ENCODE measurements around the gene BOD1.

The BOD1 gene

GRCh38 chr5:173577166-173577565 lies 39.3 kb downstream of the BOD1 start:
- DNase-seq (ENCODE audit: low read depth in 2 of 3, low spot score in 1 of 3), result no peak

DNA sequence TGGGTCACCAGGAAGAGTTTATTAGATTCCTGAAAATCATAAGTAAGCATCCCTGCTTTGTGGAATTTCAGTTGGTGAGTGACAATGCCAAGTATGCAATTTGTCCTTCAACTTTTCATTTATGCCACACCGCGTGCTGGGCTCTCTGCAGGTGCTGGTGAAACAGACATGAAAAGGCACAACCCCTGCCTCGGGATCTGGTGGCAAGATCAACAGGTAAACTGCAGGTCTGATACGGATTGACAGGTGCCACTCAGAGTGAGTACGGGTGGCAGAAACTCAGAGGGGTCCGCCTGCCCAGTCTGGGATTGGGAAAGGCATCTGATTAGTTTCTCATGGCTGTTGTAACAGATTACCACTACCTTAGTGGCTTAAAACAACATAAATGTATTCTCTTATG lies 40.5 kb downstream of the BOD1 start:
- DNase-seq (ENCODE audit: low read depth in 2 of 3, low spot score in 1 of 3), result no peak

DNA sequence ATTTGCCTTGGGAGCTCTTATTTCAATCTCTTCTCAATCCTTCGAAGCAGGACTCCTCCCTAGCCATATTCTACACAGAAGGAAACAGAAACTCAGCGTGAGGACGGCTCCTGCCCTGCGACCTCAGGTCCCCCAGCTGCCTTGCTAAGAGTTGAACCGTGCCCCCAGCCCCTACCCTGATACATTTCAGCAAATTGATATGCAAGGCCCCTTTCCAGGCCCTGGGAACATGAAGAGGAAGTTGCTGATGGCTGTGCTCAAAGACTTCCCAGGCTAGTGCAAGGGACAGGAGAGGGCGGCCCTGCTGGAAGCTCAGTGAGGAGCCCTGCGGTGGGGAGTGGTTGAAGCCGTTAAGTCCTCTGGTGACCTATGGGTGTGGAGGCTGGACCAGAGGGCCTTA lies 41.5 kb downstream of the BOD1 start:
- DNase-seq (ENCODE audit: low read depth in 2 of 3, low spot score in 1 of 3), result no peak

DNA sequence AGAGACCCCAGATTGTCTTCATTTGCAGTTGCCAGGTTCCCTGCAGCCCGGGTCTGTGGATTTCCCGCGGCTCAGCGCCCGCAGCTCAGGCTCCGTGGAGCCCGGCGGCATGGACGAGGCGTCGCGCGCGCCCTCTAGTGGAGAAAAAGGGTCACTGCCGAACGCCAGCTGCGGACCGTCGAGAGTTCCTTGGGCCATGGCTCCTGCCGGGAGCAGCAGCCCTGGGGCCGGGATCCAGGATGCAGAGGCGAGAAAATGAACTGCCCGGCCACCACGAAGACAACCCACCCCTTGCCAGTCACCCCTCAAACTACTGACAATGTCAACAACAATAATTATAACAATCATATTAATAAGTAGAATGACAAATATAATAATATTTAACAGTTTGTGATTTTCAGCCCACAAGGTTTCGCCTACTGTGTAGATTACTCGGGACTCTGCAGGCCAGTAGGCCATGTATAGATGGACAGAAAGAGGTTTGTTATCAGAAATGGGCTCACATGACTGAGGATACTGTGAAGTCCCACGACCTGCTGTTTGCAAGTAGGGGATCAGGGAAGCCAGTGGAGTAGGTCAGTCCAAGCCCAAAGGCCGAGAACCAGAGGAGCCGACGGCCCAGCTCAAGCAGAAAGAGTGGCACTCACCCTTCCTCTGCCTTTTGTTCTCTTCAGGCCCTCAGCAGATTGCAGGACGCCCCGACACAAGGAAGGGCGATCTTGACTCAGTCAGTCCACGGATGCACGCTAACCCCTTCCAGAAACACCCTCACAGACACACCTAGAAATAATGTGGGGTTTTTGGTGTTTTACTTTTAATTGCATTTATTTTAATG lies 43.1 kb downstream of the BOD1 start:
- peak; percentile 36 to 66 (median 57) for DNase-seq (ENCODE audit: low read depth in 2 of 3, low spot score in 1 of 3)

DNA sequence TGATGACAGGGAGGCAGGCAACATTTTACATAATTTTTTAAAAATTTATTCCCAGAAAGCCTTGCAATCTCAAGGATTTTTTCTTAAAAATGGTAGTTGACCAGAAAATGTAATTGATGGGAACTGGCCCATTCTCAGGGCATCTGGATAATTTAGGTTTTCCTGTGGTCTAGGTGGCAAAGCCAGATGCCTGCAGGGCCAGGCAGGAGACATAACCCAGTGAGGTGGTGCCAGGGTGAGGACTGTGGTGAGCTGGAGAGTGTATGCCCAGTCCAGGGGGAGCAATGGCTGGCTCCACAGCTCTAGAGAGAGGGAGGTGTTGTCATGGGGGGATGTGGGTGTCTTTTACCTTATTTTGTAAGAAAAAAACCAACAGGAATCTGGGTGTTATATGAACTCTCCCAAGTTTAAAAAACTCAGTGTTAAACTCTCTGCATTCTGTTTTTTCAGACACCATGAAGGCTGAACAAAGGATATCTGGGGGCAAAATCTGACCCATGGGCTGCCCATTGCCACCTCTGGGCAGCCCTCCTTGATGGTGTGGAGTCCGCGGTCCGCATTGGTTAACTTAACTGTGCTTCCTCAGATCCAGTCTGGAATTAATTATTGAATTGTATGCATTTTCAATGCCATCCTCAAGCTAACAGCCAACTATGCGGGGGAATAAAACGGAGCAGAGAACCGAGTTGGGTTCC lies 43.9 kb downstream of the BOD1 start:
- no peak for DNase-seq (ENCODE audit: low read depth in 2 of 3, low spot score in 1 of 3)

DNA sequence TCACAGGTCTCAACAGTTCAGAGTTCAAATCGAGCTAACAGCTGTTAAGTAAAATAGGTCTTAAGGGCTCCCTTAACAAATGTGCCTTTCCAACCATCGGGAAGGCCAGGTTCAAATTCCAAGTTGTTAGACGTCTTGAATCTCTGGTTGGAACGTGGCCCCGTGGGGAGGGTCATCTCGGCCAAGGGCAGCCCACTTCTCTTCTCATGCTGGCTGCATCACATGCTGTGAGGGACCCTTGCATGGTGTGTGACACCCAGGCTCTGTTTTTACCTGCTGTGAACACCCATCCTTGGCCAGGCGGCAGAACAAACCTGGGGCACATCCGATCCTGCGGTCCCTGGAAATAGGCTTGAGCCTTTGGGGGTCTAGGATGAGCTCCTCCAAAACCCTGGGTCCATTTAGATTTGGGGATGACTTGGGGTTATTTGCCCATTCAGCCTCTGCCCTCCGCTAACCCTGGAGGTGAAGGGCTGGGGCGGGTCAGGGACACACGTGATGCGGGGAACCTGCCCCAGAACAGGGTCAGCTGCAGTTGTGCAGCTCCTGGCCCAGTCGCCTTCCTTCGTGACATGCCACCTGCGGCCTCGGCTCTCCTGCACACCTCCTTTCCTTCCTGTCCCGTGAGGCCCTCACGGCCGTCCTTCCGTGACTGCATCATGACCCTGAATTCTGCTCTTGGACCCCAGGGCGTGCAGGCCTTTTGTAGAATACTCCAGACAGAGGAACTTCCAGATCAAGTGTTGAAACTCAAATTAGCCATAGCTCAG lies 45.9 kb downstream of the BOD1 start:
- no peak for DNase-seq (ENCODE audit: low read depth in 2 of 3, low spot score in 1 of 3)

DNA sequence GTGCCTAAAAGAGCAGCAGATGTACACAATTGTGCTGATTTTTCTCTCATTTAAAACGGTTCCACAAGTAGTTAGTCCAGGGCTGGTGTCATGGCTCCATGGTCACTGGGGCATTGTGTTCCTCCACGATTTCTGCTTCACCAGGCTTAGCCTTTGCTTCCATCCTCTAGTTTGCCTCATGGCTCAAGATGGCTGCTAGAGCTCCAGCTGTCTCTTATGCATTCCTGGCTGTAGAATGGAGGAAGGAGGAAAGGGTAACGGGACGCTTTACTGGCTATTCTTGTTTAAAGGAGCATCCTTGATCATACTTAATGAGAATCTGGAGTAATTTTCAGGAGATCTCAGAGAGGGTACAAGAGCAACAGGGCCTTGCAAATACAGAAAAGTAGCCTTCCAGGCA lies 47.7 kb downstream of the BOD1 start:
- no peak for DNase-seq (ENCODE audit: low read depth in 2 of 3, low spot score in 1 of 3)

GRCh38 chr5:173568128-173568527 lies 48.3 kb downstream of the BOD1 start:
- DNase-seq (ENCODE audit: low read depth in 2 of 3, low spot score in 1 of 3), result no peak

DNA sequence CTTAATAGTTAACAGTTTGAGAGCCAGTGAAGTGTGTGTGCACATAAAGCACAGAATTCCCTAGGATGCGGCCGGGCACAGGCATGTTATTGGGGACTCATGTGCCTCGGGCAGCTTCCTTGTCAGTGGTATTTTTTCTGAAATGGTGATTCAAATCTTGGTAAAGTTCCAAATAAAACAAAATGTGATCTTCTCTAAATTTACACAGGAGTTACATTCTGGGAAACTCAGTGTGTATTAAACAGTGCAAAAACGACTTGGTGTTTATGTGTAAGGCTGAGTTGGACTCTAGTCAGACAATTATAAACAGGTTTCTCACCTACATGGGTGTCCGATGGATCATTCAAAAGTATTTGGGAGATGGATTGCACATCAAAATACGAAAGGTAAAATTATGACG lies 48.9 kb downstream of the BOD1 start:
- no peak for DNase-seq (ENCODE audit: low read depth in 2 of 3, low spot score in 1 of 3)

- DNase-seq (ENCODE audit: low read depth in 2 of 3, low spot score in 1 of 3), result no peak
Observed at GRCh38 chr5:173565491-173566072, 50.9 kb downstream of the BOD1 start.

DNA sequence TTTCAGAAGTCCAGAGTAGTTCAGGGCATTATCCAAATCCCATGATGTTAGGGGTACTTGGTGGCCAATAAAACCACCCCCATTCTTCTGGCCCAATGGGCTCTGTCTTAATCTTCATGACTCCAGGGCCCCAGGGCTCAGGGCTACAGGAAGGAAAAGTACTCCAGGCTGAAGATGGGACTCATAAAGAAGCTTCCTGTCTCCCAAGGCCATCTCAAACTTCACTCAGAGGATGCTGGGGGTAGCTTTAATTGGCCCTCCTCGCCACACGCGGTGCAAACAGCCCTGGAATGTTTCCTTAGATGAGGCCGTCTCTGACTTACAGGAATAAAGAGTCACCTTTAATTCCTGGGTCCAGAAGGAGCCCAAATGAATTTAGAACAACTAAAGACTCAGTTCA lies 52.3 kb downstream of the BOD1 start:
- no peak for DNase-seq (ENCODE audit: low read depth in 2 of 3, low spot score in 1 of 3)

- no peak for DNase-seq (ENCODE audit: low read depth in 2 of 3, low spot score in 1 of 3)
Observed at GRCh38 chr5:173563246-173563645, 53.2 kb downstream of the BOD1 start.

GRCh38 chr5:173562451-173562850 lies 54.0 kb downstream of the BOD1 start:
- no peak for DNase-seq (ENCODE audit: low read depth in 2 of 3, low spot score in 1 of 3)

Data from stimulated activated CD4-positive, alpha-beta T cell treated with anti-CD3 and anti-CD28 coated beads, Interleukin-12 subunit alpha, Interleukin-12 subunit beta, amount 100 ng/mL, for 48 hours (primary cell).